ENCODE results near the gene TIGD1. TPM values are rescaled to one million over a fixed set of nuclear protein-coding genes. Genes with fewer than 3 reads are reported as not detected.

The TIGD1 gene
- total and polyA plus RNA-seq, 2 of the 13 experiments (the other 11 are each of a cell fraction or from before 2014, with no cell fraction given): 3.5 to 9.5 TPM

DNA sequence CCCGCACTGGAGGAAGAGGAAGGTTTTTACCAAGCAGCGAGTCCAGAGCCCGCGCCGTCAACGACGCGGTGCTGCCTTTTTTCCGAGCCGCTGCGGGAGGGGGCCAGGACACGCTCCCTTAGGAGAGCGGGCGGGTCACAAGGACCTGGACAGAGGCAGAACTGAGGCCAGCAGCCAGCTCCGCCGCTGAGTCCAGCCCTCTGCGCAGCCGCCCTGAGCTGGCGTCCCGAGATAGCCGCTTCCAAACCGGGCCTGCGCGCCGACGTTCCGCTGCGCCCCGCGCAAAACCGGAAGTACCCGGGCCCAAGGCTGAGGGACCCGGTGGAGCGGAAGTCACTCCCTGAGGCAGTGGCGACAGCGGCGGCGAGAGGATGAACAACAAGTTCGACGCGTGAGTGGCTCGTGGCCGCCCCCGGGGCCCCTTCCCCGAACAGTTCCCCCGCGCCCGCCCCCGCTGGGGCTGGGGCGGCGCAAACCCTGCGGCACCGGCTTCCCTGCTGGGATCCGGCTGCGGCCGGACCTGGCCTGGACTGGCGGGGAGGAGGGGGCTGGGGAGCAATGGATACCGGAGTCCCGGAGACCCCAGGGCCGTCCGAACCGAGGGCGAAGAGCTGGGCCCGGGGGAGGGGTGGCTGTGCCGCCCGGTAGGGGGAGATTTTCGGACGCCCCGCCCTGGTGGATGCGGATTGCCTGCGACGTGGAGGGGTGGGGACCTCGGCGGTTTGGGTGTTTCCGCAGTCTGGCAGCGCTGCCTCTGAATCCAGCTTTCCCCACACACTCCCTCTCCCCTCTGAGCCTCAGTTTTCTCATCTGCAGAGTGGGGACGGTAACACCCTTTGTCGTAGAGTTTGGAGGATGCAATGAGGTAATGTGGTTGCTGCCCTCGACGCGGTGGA, at the start of gene TIGD1, which contains the start of gene EIF4E2 (continued):
- TF ChIP-seq HMGXB3 (CRISPR knock-in tag; IDR thresholded peaks at IDR 0.05; ENCODE audit: borderline replicate concordance) (peak; percentile 94), ZNF276 (CRISPR knock-in tag; IDR thresholded peaks at IDR 0.05; ENCODE audit: low read depth) (peak; percentile 96), HNRNPUL1 (IDR thresholded peaks at IDR 0.05; ENCODE audit: low read depth, low read length) (peak; percentile 92), ZFP90 (CRISPR knock-in tag; IDR thresholded peaks at IDR 0.05; ENCODE audit: borderline replicate concordance) (peak; percentile 98), ZNF12 (CRISPR knock-in tag; IDR thresholded peaks at IDR 0.05) (peak; percentile 88), KLF13 (CRISPR knock-in tag; IDR thresholded peaks at IDR 0.05) (0 out of 2 replicates have a peak, but pooled peaks have one; percentile 35), MTA3 (CRISPR knock-in tag; IDR thresholded peaks at IDR 0.05) (no peak), ZKSCAN5 (CRISPR knock-in tag; IDR thresholded peaks at IDR 0.05) (no peak), MYC (CRISPR knock-in tag; IDR thresholded peaks at IDR 0.05; ENCODE audit: borderline replicate concordance) (peak; percentile 99), SRSF9 (IDR thresholded peaks at IDR 0.05; ENCODE audit: borderline replicate concordance, insufficient read depth, low read depth, low read length, poor library complexity, severe bottlenecking) (no peak), CENPX (CRISPR knock-in tag; IDR thresholded peaks at IDR 0.05) (no peak), ONECUT2 (CRISPR knock-in tag; IDR thresholded peaks at IDR 0.05) (peak; percentile 71), PTBP1 (IDR thresholded peaks at IDR 0.05; ENCODE audit: low read depth, low read length, poor library complexity, severe bottlenecking) (no peak), ZFP36L1 (CRISPR knock-in tag; IDR thresholded peaks at IDR 0.05) (peak; percentile 100), ZNF230 (CRISPR knock-in tag; IDR thresholded peaks at IDR 0.05) (peak; percentile 99; the same call in 1 of the 2 replicates), MZF1 (CRISPR knock-in tag; IDR thresholded peaks at IDR 0.05; ENCODE audit: borderline replicate concordance) (peak; percentile 91), NRL (CRISPR knock-in tag; IDR thresholded peaks at IDR 0.05; ENCODE audit: borderline replicate concordance) (peak; percentile 99), NR1H2 (CRISPR knock-in tag; IDR thresholded peaks at IDR 0.05; ENCODE audit: borderline replicate concordance, low read depth) (no peak), HDAC2 (CRISPR knock-in tag; IDR thresholded peaks at IDR 0.05) (peak; percentile 97), ZNF780A (CRISPR knock-in tag; IDR thresholded peaks at IDR 0.05) (peak; percentile 98), ZNF17 (CRISPR knock-in tag; IDR thresholded peaks at IDR 0.05) (peak; percentile 93; the same call in 1 of the 2 replicates), ZNF570 (CRISPR knock-in tag; IDR thresholded peaks at IDR 0.05; ENCODE audit: borderline replicate concordance) (peak; percentile 87; the same call in 1 of the 2 replicates), ZNF546 (CRISPR knock-in tag; conservative IDR thresholded peaks at IDR 0.05) (peak; percentile 99), REL (CRISPR knock-in tag; conservative IDR thresholded peaks at IDR 0.05) (peak; percentile 99)
